ENCODE data around the gene DYRK3. TPM values are rescaled to one million over a fixed set of nuclear protein-coding genes. Genes with fewer than 3 reads are reported as not detected.

DYRK3 gene
- total RNA-seq: 14.8 and 17.9 TPM in 2 replicates

GRCh38 chr1:206635080-206635977 lies at the start of gene DYRK3:
Gene DYRK3, plus strand, starts transcription at chr1:206635536. Its CDS starts 168 bp downstream, at chr1:206635704.
- no peaks in the 10 kb centered on the region for H3K27me3 ChIP-seq (ENCODE audit: control insufficient read depth, insufficient read depth, low read length)
- H3K36me3 ChIP-seq (ENCODE audit: control insufficient read depth, insufficient read depth, low read length): no peaks in the 10 kb centered on the region
- TF ChIP-seq CTCF (IDR thresholded peaks at IDR 0.05; ENCODE audit: insufficient read depth, low read length, poor library complexity, severe bottlenecking): no peak
- peak; percentile 48 for DNase-seq (ENCODE audit: low read depth)
- peak within 1 kb of the TSS; percentile 95 for H3K4me3 ChIP-seq (ENCODE audit: low read depth, low read length)

GRCh38 chr1:206586501-206587445 lies 48.6 kb upstream of the DYRK3 start:
- no peak for DNase-seq (ENCODE audit: low read depth)
- Histone ChIP-seq H3K36me3 (ENCODE audit: control insufficient read depth, insufficient read depth, low read length) (no peaks in the 10 kb centered on the region), H3K27me3 (ENCODE audit: control insufficient read depth, insufficient read depth, low read length) (no peaks in the 10 kb centered on the region), H3K4me3 (ENCODE audit: low read depth, low read length) (no peak overlapping the region)
- no peak for TF ChIP-seq CTCF (IDR thresholded peaks at IDR 0.05; ENCODE audit: insufficient read depth, low read length, poor library complexity, severe bottlenecking)

DNA sequence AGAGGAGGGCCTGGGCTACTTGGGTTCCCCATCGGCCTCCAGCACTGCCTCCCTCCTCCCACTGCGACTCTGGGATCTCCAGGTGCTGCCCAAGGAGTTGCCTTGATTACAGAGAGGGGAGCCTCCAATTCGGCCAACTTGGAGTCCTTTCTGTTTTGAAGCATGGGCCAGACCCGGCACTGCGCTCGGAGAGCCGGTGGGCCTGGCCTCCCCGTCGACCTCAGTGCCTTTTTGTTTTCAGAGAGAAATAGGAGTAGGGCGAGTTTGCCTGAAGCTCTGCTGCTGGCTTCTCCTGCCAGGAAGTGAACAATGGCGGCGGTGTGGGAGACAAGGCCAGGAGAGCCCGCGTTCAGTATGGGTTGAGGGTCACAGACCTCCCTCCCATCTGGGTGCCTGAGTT lies 47.4 kb upstream of the DYRK3 start:
- H3K27me3 ChIP-seq (ENCODE audit: control insufficient read depth, insufficient read depth, low read length): no peaks in the 10 kb centered on the region
- no peak for TF ChIP-seq CTCF (IDR thresholded peaks at IDR 0.05; ENCODE audit: insufficient read depth, low read length, poor library complexity, severe bottlenecking)
- DNase-seq (ENCODE audit: low read depth): no peak
- no peaks in the 10 kb centered on the region for H3K36me3 ChIP-seq (ENCODE audit: control insufficient read depth, insufficient read depth, low read length)
- no peak overlapping the region for H3K4me3 ChIP-seq (ENCODE audit: low read depth, low read length)

- Histone ChIP-seq H3K4me3 (ENCODE audit: low read depth, low read length) (no peak overlapping the region), H3K27me3 (ENCODE audit: control insufficient read depth, insufficient read depth, low read length) (no peaks in the 10 kb centered on the region), H3K36me3 (ENCODE audit: control insufficient read depth, insufficient read depth, low read length) (no peaks in the 10 kb centered on the region)
- no peak for DNase-seq (ENCODE audit: low read depth)
- no peak for TF ChIP-seq CTCF (IDR thresholded peaks at IDR 0.05; ENCODE audit: insufficient read depth, low read length, poor library complexity, severe bottlenecking)
Observed at GRCh38 chr1:206588492-206588891, 46.8 kb upstream of the DYRK3 start.

DNA sequence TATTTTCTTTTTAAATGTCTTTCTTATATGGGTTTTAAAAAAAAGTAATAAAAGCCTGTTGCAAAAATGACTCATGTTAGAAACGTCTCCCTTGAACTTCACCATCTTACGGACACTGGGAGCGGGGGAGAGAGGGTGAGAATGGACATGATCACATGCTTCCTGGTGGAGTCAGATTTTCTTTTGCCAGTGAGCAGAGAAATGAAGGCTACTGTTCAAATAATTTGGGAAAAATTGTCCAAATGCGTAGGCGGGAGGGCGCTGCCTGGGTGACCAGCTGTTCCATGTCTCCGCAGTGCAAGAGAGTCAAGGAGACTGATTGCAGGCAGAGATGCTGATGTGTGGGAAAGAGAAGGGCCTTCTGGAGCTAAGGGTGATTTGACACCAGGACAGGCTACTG lies 46.1 kb upstream of the DYRK3 start:
- peak; percentile 84 for DNase-seq (ENCODE audit: low read depth)
- H3K36me3 ChIP-seq (ENCODE audit: control insufficient read depth, insufficient read depth, low read length): no peaks in the 10 kb centered on the region

More for the DNA sequence above, 46.1 kb upstream of the DYRK3 start:
- Histone ChIP-seq H3K27me3 (ENCODE audit: control insufficient read depth, insufficient read depth, low read length) (no peaks in the 10 kb centered on the region), H3K4me3 (ENCODE audit: low read depth, low read length) (no peak overlapping the region)
- no peak for TF ChIP-seq CTCF (IDR thresholded peaks at IDR 0.05; ENCODE audit: insufficient read depth, low read length, poor library complexity, severe bottlenecking)
